ENCODE measurements around the gene ATG4A.

DNA sequence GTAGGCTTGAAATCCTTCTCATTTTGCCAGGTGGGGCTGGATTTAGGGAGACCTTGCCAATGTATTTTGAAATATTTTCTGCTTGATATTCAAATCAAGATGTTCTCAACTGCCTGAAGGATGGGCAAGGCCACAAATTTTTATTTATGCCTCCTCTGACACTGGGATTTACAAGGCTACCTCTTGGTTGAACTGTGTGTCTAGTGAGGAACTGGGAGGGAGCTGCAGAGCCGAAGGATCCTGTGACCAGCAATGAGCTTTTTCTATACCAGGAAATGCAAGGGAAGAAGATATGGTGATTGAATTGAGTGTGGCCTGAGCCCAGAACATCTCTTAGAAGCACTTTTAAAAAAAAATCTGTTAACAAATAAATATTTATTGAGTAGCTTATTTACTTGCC is 31.8 kb upstream of the ATG4A start:
- TF ChIP-seq, protein P1, sequence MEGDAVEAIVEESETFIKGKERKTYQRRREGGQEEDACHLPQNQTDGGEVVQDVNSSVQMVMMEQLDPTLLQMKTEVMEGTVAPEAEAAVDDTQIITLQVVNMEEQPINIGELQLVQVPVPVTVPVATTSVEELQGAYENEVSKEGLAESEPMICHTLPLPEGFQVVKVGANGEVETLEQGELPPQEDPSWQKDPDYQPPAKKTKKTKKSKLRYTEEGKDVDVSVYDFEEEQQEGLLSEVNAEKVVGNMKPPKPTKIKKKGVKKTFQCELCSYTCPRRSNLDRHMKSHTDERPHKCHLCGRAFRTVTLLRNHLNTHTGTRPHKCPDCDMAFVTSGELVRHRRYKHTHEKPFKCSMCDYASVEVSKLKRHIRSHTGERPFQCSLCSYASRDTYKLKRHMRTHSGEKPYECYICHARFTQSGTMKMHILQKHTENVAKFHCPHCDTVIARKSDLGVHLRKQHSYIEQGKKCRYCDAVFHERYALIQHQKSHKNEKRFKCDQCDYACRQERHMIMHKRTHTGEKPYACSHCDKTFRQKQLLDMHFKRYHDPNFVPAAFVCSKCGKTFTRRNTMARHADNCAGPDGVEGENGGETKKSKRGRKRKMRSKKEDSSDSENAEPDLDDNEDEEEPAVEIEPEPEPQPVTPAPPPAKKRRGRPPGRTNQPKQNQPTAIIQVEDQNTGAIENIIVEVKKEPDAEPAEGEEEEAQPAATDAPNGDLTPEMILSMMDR (IDR thresholded peaks at IDR 0.05; ENCODE audit: control extremely low read depth in 1 of 3, insufficient read depth in 1 of 3, low read depth in 1 of 3, low read length in 3 of 3), result no peak
- no peak for TF ChIP-seq POLR2AphosphoS5 (IDR thresholded peaks at IDR 0.05; ENCODE audit: low read depth, low read length)
- TF ChIP-seq EZH2 (IDR thresholded peaks at IDR 0.05; ENCODE audit: low read depth, low read length, severe bottlenecking), result no peak
- TF ChIP-seq, protein P2, sequence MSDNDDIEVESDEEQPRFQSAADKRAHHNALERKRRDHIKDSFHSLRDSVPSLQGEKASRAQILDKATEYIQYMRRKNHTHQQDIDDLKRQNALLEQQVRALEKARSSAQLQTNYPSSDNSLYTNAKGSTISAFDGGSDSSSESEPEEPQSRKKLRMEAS (IDR thresholded peaks at IDR 0.05), result no peak

All from H1 (cell line).